NCI-H1694 treated with DMSO at 0.1 percent for 48 hours (cell line): ENCODE data around the gene TEDC1.

Source experiments
- DNase-seq: peaks from one replicate; lab custom pipeline; 2025; lab: John Stamatoyannopoulos, UW

The TEDC1 gene

GRCh38 chr14:105484997-105485393, 6.1 kb upstream of the TEDC1 start:
- DNase-seq = no peak

- DNase-seq = no peak
Measured at GRCh38 chr14:105485739-105486162, 5.3 kb upstream of the TEDC1 start.

GRCh38 chr14:105486163-105486973, 4.7 kb upstream of the TEDC1 start, which contains the start of gene CRIP1:
TSS of gene CRIP1 (plus strand) at chr14:105486886. CDS start at chr14:105487260, 374 bp downstream.
- no peak for DNase-seq

- no peak for DNase-seq
Measured at GRCh38 chr14:105486974-105487448, 4.0 kb upstream of the TEDC1 start.

DNA sequence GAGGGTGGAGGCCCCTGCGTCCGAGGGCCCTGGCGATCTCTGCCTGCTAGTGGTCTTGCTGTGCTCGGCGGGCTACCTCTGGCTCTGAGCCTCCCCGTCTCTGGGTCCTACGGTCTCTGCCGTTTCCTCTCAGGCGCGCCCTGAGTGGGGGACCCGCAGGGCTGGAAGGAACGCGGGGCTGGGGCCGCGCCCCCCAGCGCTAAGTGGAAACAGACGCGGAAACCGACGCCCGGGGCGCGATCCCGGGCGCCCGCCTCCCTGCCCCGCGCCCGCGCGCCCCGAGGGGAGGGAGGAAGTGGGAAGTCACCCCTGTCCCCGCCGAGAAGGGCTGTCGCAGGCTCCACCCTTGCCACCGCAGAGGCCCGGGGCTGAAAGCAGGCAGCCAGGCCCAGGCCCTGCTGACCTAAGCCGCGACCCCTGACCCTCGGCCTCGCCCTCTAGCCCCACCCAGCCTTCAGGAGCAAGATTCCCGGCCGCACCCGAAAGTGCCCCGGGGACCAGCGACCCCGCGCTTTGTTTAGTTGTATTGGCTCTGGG, 3.5 kb upstream of the TEDC1 start:
- no peak for DNase-seq

- DNase-seq = no peak
Measured at GRCh38 chr14:105487986-105488777, 2.9 kb upstream of the TEDC1 start.

GRCh38 chr14:105488781-105489541, 2.1 kb upstream of the TEDC1 start:
- no peak for DNase-seq

DNA sequence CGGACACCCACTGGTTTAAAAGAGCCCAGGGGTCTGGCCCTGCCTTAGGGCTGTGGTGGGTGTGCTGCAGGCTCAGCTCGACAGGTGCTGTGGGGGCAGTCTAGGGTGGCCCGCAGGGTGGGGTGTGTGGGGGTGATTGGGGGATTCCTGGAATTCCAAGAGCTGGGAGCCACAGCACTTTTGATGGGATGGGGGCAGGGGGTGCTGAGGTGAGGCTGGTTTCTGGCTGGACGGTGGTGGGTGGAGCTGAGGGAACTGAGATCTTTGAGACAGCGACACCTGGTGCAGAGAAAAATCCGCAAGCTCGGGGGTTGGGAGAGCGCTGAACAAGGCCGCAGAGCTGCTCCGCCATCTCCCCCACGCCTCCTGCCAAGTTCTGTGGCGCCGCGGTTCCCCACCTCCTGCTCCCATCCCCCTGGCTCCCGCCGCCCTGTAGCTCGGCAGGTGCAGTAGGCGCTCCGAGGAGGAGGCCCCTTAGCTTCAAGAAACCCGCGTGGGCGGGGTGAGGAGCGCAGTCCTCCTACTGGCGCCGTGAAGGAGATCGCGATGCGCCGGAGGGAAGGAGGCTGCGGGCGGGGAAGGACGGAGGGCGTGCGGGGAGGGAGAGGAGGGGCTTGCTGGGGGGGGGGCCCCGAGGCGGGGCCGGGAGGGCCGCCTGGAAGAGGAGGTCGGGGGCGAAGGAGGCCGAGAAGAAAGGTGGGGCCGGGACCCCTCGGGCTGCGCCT, 1.3 kb upstream of the TEDC1 start:
- peak; percentile 97 for DNase-seq

- DNase-seq = no peak
Measured at GRCh38 chr14:105490267-105490571, 827 bp upstream of the TEDC1 start.

DNA sequence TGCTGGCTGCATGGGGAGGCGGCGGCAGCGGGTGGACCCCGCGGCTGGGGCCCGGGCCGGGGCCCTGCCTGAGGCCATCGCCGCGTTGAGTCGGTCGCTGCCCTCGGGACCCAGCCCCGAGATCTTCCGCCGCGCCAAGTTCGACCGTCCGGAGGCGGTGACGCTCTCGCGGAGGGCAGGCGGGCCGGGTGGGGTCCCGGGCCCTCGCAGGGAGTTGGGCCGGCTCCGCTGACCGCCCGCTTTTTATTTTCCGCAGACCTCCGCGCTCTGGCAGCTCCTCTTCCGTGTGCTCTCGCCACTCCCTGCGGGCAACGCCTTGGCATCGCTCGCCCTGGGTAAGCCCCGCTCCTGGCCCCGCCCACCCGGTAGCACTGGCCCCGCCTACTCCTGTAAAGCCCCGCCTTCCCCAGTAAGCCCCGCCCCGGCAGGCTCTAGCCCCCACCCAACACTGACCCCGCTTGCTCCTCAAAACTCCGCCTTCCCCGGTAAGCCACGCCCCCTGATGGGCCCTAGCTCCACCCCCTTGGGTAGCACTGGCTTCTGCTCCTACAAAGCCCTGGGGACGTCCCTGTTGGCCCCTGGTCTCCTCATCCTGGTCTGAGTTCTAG, 424 bp downstream of the TEDC1 start:
- peak; percentile 57 for DNase-seq

- DNase-seq = no peak
Measured at GRCh38 chr14:105492031-105492970, 1.3 kb downstream of the TEDC1 start.

DNA sequence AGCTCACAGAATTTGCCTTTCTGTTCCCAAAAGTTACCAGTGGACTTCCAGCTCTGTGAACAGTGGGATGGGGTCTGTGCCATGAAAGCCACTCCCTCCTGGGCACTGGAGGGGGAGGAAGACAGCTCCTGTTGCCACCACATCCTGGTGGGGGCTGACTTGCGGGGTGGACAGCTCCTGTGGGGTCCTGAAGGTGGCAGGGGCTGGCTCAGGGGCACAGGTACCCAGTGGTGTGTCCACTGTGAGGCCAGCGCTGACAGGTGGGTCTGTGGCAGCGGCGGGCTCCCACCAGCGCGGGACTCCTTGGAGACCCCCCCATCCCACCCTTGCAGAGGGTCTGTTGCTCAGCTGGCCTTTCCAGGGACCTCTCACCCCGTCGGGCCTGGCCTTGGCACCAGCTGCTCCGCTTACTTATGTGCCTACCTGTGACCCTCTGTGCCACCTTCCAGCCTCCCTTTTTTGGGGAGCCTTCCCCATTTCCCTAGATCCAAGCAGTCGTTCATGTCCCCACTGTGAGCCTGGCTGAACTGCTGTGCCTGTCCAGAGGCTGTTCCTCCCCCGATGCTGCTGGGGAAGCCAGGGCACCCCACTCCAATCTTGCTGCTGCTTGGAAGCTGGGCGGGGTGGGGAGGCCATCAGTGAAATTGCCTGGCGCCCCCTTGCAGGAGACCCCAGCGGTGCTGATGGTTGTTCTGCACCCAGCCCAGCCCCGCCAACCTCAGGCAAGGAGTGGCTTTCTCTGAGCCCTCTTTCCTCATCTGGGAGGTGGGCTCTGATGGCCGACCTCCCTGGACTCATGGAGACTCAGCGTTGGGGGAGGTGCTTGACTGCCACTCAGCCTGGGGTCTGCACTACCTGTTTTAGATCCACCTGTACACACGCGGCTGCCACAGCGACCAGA, 2.2 kb downstream of the TEDC1 start:
- DNase-seq = no peak

DNA sequence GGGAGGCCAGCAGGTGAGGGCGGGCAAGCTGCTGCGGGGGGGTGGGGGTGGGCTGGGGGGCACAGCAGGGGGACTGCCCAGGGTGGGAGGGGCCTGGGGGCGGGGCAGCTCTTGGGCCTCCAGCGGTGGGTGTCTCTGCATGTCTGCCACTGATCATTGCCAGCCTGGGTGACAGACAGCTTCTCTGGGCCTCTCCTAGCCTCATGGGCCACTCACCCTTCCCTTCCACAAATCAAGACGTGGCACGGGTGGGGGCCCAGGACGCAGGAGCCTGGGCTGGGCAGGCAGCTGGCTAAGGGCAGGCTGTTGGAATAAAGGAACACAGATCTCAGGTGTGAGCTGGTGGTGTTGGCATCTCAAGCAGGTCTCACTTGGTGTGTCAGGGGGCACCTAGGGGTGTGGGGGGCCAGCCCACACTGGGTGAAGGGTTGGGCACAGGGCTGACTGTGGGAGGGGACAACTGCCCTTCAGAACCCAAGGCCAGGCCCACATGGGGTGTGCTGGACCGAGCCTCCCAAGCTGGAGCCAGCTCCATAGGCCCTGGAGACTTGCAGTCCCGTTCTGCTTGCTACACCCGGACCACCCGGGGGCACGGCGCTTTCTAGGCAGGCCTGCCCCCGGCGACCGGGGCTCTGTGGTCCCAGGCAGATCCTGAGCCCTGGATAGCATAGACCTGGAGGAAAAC, 3.0 kb downstream of the TEDC1 start:
- no peak for DNase-seq

DNA sequence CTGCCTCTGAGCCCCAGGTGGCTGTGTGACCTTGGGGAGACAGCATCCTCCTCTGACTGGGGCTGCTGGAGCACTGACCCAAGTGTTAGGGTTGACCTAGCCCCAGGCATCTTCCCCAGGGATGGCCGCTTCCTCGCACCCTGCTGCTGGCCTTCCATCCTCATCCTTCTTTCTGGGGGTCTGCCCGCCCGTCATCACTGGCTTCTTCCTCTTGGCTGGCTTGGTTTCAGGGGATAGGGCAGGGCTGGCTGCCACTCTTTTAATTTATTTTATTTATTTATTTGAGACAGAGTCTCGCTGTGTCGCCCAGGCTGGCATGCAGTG, 3.5 kb downstream of the TEDC1 start:
- DNase-seq = no peak

DNA sequence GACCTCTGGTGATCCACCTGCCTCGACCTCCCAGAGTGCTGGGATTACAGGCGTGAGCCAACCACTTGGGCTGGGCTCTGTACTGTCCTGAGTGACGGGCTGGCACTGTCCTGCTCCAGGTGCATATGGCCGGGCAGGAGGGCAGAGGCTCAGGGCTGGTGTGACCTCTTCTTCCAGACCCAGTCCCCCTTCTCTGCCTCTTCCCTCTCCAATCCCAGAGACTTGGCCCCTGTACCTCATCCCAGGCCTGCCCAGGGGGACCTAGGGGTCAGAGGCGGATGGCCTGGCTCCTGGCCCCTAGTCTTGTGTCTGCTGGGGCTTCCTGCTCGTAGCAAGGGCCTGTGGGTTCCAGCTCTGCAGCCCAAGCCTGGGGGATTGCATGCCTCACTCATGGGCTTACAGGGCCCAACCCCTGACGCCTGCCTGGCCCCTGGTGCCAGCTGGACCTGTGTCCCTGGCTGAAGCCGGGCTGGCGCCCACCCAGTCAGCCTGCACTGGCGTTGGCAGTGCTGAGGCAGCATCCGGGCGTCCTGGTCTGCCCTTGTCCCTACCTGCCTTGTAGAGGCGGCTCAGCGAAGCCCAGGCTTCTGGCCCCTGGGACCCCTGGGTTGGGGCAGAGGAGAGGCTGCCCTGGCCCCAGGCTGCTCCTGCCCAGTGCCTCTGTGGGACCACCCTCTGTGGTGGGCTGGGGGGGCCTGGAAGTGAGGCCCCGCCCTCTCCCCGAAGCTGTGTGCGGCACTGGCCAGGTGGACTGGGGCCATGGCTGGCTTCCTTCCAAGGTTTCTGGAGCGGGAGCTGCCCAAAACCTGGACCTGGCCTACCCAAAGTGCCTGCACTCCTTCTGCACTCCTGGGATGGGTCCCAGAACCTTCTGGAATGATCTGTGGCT, 4.3 kb downstream of the TEDC1 start:
- DNase-seq = no peak

- no peak for DNase-seq
Measured at GRCh38 chr14:105495990-105496830, 5.2 kb downstream of the TEDC1 start.
